ENCODE measurements around the gene NDUFA13. TPM values are rescaled to one million over a fixed set of nuclear protein-coding genes. Genes with fewer than 3 reads are reported as not detected.

The NDUFA13 gene
- polyA plus RNA-seq, 1 of the 3 experiments (the other 2 are of a cell fraction) = 1,828 TPM

GRCh38 chr19:19534556-19535265 is 18.7 kb downstream of the NDUFA13 start:
- DNase-seq = no peak
- ChIA-PET POLR2A (no interaction called here), CTCF (interaction anchor here (1.7 to 15.3 kb wide), 2 partner anchors 19 to 109 kb away, joined by 21 to 258 read pairs; partner anchors contain the start of gene GMIP)
- Histone ChIP-seq H3K9ac (no peak overlapping the region), H3K36me3 (replicated peaks in 1 of 2; ENCODE audit: control insufficient read depth in 1 of 2, insufficient read depth in 2 of 2, low read length in 1 of 2) (no peaks in the 10 kb centered on the region), H3K27ac (ENCODE audit: low read depth in 2 of 2, low read length in 1 of 2) (no peak overlapping the region), H3K4me2 (no peak overlapping the region), H3F3A (replicated peaks; ENCODE audit: insufficient read depth) (peaks cover 14% of the 10 kb centered on the region), H3K9me3 (no peaks in the 10 kb centered on the region), H3K9me2 (no peaks in the 10 kb centered on the region), H4K20me1 (ENCODE audit: insufficient read depth) (no peaks in the 10 kb centered on the region; the same call in 1 of the 2 replicates), H3K79me2 (ENCODE audit: insufficient read depth) (no peaks in the 10 kb centered on the region), H2AFZ (ENCODE audit: low read depth) (no peak overlapping the region), H3K4me1 (ENCODE audit: control insufficient read depth in 1 of 2, insufficient read depth in 2 of 2, low read depth in 1 of 2, low read length in 1 of 2) (peaks cover 0 to 17% of the 10 kb centered on the region in 2 experiments; a peak in 1 of 4 replicates), H3K4me3 (ENCODE audit: low read depth in 2 of 2, low read length in 1 of 2) (no peak overlapping the region), H3K27me3 (ENCODE audit: insufficient read depth) (no peaks in the 10 kb centered on the region)
- TF ChIP-seq PBX3 (IDR thresholded peaks at IDR 0.05) (no peak), YY1 (IDR thresholded peaks at IDR 0.05; ENCODE audit: low read depth) (no peak), IRF3 (IDR thresholded peaks at IDR 0.05; ENCODE audit: low read depth, low read length) (no peak), SIN3A (IDR thresholded peaks at IDR 0.05; ENCODE audit: borderline replicate concordance, low read depth, low read length) (no peak), RAD21 (IDR thresholded peaks at IDR 0.05; ENCODE audit: low read length) (no peak), FOSL2 (IDR thresholded peaks at IDR 0.05; ENCODE audit: borderline replicate concordance, low read depth) (no peak), CTCF (IDR thresholded peaks at IDR 0.05) (no peak), EP300 (IDR thresholded peaks at IDR 0.05; ENCODE audit: borderline replicate concordance in 1 of 2, low read depth in 1 of 2, low read length in 1 of 2) (no peak), POLR2AphosphoS5 (IDR thresholded peaks at IDR 0.05; ENCODE audit: low read depth, low read length) (no peak), SMC3 (IDR thresholded peaks at IDR 0.05; ENCODE audit: low read depth, low read length) (no peak)
- TF ChIP-seq, protein P1, sequence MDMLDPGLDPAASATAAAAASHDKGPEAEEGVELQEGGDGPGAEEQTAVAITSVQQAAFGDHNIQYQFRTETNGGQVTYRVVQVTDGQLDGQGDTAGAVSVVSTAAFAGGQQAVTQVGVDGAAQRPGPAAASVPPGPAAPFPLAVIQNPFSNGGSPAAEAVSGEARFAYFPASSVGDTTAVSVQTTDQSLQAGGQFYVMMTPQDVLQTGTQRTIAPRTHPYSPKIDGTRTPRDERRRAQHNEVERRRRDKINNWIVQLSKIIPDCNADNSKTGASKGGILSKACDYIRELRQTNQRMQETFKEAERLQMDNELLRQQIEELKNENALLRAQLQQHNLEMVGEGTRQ (IDR thresholded peaks at IDR 0.05; ENCODE audit: borderline replicate concordance, low read depth, low read length) = no peak
- 92% methylated on average over 17 of the region's 27 CpGs for WGBS (ENCODE audit: low lambda C conversion rate)

All from SK-N-SH (cell line).